Rectal smooth muscle tissue (tissue), 1 donor: Measurements from ENCODE around the gene SLC31A1.
"Not testable (repeated sequence)": the region's sequence is repeated elsewhere in the genome, so short reads cannot be mapped to it uniquely, and the experiment has no call there.

Source experiments
- H3K27ac ChIP-seq: one replicate; pipeline ENCODE4 v1.7.0; 2013; ENCODE audit warnings: low read depth, low read length, inconsistent platforms
- H3K27me3 ChIP-seq: one replicate; pipeline ENCODE4 v1.7.0; 2013; ENCODE audit warnings: low read length; ENCODE audit not compliant: control insufficient read depth, insufficient read depth
- H3K36me3 ChIP-seq: one replicate; pipeline ENCODE4 v1.7.0; 2013; ENCODE audit warnings: low read length; ENCODE audit not compliant: control insufficient read depth, insufficient read depth
- H3K4me1 ChIP-seq: one replicate; pipeline ENCODE4 v1.7.0; 2013; ENCODE audit warnings: low read length; ENCODE audit not compliant: control insufficient read depth, insufficient read depth
- H3K4me3 ChIP-seq: one replicate; pipeline ENCODE4 v1.7.0; 2013; ENCODE audit warnings: low read length
- H3K9ac ChIP-seq: one replicate; pipeline ENCODE4 v1.7.0; 2013; ENCODE audit warnings: low read length

Gene SLC31A1

GRCh38 chr9:113223963-113224362 is 2.6 kb downstream of the SLC31A1 start:
- peaks cover 14% of the 10 kb centered on the region for H3K4me1 ChIP-seq
- H3K36me3 ChIP-seq = no peaks in the 10 kb centered on the region
- H3K27me3 ChIP-seq = no peaks in the 10 kb centered on the region
- no peak overlapping the region for H3K27ac ChIP-seq
- H3K4me3 ChIP-seq = no peak overlapping the region
- no peak overlapping the region for H3K9ac ChIP-seq

GRCh38 chr9:113227436-113227835 is 6.1 kb downstream of the SLC31A1 start:
- no peaks in the 10 kb centered on the region for H3K36me3 ChIP-seq
- H3K27me3 ChIP-seq = no peaks in the 10 kb centered on the region
- peaks cover under 1% of the 10 kb centered on the region for H3K4me1 ChIP-seq
- no peak overlapping the region for H3K27ac ChIP-seq
- H3K9ac ChIP-seq = no peak overlapping the region
- no peak overlapping the region for H3K4me3 ChIP-seq

GRCh38 chr9:113228130-113228665 is 6.9 kb downstream of the SLC31A1 start:
- no peaks in the 10 kb centered on the region for H3K4me1 ChIP-seq
- H3K27me3 ChIP-seq = no peaks in the 10 kb centered on the region
- no peak overlapping the region for H3K27ac ChIP-seq
- no peaks in the 10 kb centered on the region for H3K36me3 ChIP-seq
- H3K9ac ChIP-seq = no peak overlapping the region
- H3K4me3 ChIP-seq = no peak overlapping the region

GRCh38 chr9:113231701-113232100 is 10.4 kb downstream of the SLC31A1 start:
- Histone ChIP-seq H3K36me3 (no peaks in the 10 kb centered on the region), H3K27me3 (no peaks in the 10 kb centered on the region), H3K4me3 (no peak overlapping the region), H3K9ac (no peak overlapping the region), H3K4me1 (no peaks in the 10 kb centered on the region), H3K27ac (no peak overlapping the region)

GRCh38 chr9:113235701-113236255 is 14.4 kb downstream of the SLC31A1 start:
- H3K4me1 ChIP-seq, H3K36me3 ChIP-seq, H3K27me3 ChIP-seq, H3K9ac ChIP-seq, H3K4me3 ChIP-seq, H3K27ac ChIP-seq: not testable (repeated sequence)

GRCh38 chr9:113237026-113237425 is 15.7 kb downstream of the SLC31A1 start:
- no peak overlapping the region for H3K9ac ChIP-seq
- H3K4me1 ChIP-seq = no peaks in the 10 kb centered on the region
- H3K36me3 ChIP-seq = no peaks in the 10 kb centered on the region
- no peak overlapping the region for H3K27ac ChIP-seq
- no peaks in the 10 kb centered on the region for H3K27me3 ChIP-seq
- no peak overlapping the region for H3K4me3 ChIP-seq

GRCh38 chr9:113238202-113238858 is 17.0 kb downstream of the SLC31A1 start:
- Histone ChIP-seq H3K4me3 (no peak overlapping the region), H3K27me3 (no peaks in the 10 kb centered on the region), H3K27ac (no peak overlapping the region), H3K36me3 (no peaks in the 10 kb centered on the region), H3K9ac (no peak overlapping the region), H3K4me1 (no peaks in the 10 kb centered on the region)

- no peaks in the 10 kb centered on the region for H3K27me3 ChIP-seq
- H3K4me3 ChIP-seq = no peak overlapping the region
- no peak overlapping the region for H3K9ac ChIP-seq
- no peak overlapping the region for H3K27ac ChIP-seq
- H3K4me1 ChIP-seq = no peaks in the 10 kb centered on the region
- H3K36me3 ChIP-seq = no peaks in the 10 kb centered on the region
Observed at GRCh38 chr9:113238859-113239232, 17.5 kb downstream of the SLC31A1 start.

- Histone ChIP-seq H3K27ac (no peak overlapping the region), H3K4me3 (no peak overlapping the region), H3K9ac (no peak overlapping the region), H3K36me3 (no peaks in the 10 kb centered on the region), H3K4me1 (no peaks in the 10 kb centered on the region), H3K27me3 (no peaks in the 10 kb centered on the region)
Observed at GRCh38 chr9:113241161-113241560, 19.8 kb downstream of the SLC31A1 start.

GRCh38 chr9:113244556-113244955 is 23.2 kb downstream of the SLC31A1 start:
- Histone ChIP-seq H3K27me3 (no peaks in the 10 kb centered on the region), H3K27ac (no peak overlapping the region), H3K4me3 (no peak overlapping the region), H3K4me1 (no peaks in the 10 kb centered on the region), H3K9ac (no peak overlapping the region), H3K36me3 (no peaks in the 10 kb centered on the region)

GRCh38 chr9:113245894-113246293 is 24.6 kb downstream of the SLC31A1 start:
- Histone ChIP-seq H3K4me3 (no peak overlapping the region), H3K9ac (no peak overlapping the region), H3K4me1 (no peaks in the 10 kb centered on the region), H3K36me3 (no peaks in the 10 kb centered on the region), H3K27me3 (no peaks in the 10 kb centered on the region), H3K27ac (no peak overlapping the region)

GRCh38 chr9:113246928-113247327 is 25.6 kb downstream of the SLC31A1 start:
- H3K9ac ChIP-seq = no peak overlapping the region
- no peaks in the 10 kb centered on the region for H3K36me3 ChIP-seq
- H3K4me1 ChIP-seq = no peaks in the 10 kb centered on the region
- no peaks in the 10 kb centered on the region for H3K27me3 ChIP-seq
- no peak overlapping the region for H3K27ac ChIP-seq
- no peak overlapping the region for H3K4me3 ChIP-seq

GRCh38 chr9:113247640-113248039 is 26.3 kb downstream of the SLC31A1 start:
- Histone ChIP-seq H3K4me3 (no peak overlapping the region), H3K36me3 (no peaks in the 10 kb centered on the region), H3K4me1 (no peaks in the 10 kb centered on the region), H3K9ac (no peak overlapping the region), H3K27ac (no peak overlapping the region), H3K27me3 (no peaks in the 10 kb centered on the region)
